Measurements from ENCODE around the gene ANK2.

Gene ANK2

DNA sequence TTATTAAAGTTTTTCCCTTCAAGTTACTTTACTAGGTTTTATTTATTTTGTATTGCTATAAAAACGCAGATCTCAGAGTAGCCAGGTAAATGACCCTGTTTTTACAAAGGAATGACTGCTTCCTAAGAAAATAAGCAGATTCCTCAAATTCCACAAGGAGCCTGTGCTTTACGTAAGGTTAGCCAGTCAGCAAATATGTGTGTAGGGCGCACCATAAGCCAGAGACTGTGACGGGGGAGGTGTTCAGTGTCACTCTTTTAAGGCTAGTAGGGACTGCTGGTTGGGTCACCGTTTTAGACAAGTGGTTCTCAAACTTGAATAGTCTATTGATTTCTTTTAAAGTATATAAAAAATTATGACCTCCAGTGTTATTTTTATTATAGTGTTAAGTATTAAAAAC is 119.9 kb downstream of the ANK2 start:
- no peak for TF ChIP-seq GATA3 (IDR thresholded peaks at IDR 0.05; ENCODE audit: low read depth, low read length)
- TF ChIP-seq GATA2 (IDR thresholded peaks at IDR 0.05; ENCODE audit: low read depth, low read length): no peak

- peak; percentile 77 for TF ChIP-seq GATA3 (IDR thresholded peaks at IDR 0.05; ENCODE audit: low read depth, low read length)
- TF ChIP-seq GATA2 (IDR thresholded peaks at IDR 0.05; ENCODE audit: low read depth, low read length): peak; percentile 66; the same call in 1 of the 2 replicates
Observed at GRCh38 chr4:113170115-113170804, 120.8 kb downstream of the ANK2 start.

DNA sequence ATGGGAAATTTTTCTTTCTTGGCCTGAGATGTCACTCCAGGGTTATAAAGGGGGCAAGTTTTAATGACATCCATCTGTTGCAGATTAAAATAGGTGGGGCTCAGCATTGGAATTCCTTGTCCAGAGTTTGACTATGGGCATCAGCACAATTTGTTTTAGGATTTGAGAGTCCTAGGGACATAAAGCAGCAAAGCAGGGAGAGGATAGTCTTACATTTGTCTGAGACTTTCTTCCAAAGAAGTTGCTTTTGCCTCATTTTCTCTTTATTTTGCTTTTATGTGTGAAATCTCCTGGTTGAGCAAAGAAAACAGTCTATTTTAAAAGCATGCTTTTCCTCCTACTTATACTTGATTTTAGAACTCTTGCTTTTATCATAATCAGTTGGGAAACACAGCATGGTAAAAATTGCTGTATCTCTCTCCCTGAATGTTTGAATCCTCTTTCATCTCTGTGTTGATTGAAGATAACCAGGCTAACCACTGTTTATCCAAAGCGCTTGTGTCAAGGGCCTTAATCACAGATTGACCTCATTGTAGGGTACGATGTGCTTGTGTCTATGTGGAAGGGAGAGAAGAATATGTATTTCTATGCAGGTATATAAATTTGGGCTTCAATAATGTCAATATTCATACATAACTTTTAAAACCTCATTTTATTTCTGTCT is 121.5 kb downstream of the ANK2 start:
- TF ChIP-seq GATA2 (IDR thresholded peaks at IDR 0.05; ENCODE audit: low read depth, low read length) (no peak), GATA3 (IDR thresholded peaks at IDR 0.05; ENCODE audit: low read depth, low read length) (no peak)

- TF ChIP-seq GATA2 (IDR thresholded peaks at IDR 0.05; ENCODE audit: low read depth, low read length): no peak
- no peak for TF ChIP-seq GATA3 (IDR thresholded peaks at IDR 0.05; ENCODE audit: low read depth, low read length)
Observed at GRCh38 chr4:113173126-113173792, 123.8 kb downstream of the ANK2 start.

DNA sequence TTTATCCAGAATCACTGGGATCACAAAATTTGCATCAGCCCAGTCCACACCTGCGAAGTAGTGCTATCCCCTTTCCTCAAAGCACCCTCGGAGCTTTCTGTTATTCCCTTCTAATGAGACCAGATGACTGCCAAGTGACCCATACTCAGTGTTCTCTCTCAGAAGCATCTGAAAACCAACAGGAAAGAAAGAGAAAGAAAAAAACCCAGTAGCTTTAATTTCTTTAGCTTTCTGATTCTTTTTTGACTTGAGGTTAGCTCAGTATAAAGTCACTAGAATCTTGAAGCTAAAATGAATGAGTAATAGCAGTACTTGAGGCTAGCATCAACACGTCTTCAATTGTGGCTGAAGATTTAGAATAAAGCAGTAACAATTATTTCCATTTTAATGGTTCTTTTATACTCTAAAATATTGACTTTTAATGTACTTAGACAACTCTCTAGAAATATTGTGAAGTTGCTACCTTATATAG is 124.4 kb downstream of the ANK2 start:
- TF ChIP-seq GATA2 (IDR thresholded peaks at IDR 0.05; ENCODE audit: low read depth, low read length) (no peak), GATA3 (IDR thresholded peaks at IDR 0.05; ENCODE audit: low read depth, low read length) (no peak)

- no peak for TF ChIP-seq GATA3 (IDR thresholded peaks at IDR 0.05; ENCODE audit: low read depth, low read length)
- TF ChIP-seq GATA2 (IDR thresholded peaks at IDR 0.05; ENCODE audit: low read depth, low read length): no peak
Observed at GRCh38 chr4:113179091-113179490, 129.6 kb downstream of the ANK2 start.

DNA sequence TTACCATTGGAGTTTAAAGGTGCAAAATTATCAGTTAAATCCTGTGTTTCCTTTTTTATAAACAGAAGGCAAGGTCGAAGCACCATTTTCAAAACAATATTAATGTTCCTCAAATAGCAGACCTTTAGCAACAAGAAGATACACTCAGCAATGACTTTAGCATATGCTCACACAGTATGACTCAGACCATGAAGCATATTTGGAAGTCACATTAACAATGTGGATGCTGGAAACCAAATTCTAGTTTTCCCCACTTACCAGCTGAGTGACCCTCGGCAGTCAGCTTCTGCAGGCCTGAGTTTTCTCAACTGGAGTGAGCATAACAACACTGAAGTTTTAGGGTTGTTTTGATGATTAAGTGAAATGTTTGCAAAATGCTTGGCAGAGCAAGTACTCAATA is 130.5 kb downstream of the ANK2 start:
- no peak for TF ChIP-seq GATA3 (IDR thresholded peaks at IDR 0.05; ENCODE audit: low read depth, low read length)
- no peak for TF ChIP-seq GATA2 (IDR thresholded peaks at IDR 0.05; ENCODE audit: low read depth, low read length)

GRCh38 chr4:113181289-113182007 is 132.0 kb downstream of the ANK2 start:
- TF ChIP-seq GATA2 (IDR thresholded peaks at IDR 0.05; ENCODE audit: low read depth, low read length) (no peak), GATA3 (IDR thresholded peaks at IDR 0.05; ENCODE audit: low read depth, low read length) (no peak)

DNA sequence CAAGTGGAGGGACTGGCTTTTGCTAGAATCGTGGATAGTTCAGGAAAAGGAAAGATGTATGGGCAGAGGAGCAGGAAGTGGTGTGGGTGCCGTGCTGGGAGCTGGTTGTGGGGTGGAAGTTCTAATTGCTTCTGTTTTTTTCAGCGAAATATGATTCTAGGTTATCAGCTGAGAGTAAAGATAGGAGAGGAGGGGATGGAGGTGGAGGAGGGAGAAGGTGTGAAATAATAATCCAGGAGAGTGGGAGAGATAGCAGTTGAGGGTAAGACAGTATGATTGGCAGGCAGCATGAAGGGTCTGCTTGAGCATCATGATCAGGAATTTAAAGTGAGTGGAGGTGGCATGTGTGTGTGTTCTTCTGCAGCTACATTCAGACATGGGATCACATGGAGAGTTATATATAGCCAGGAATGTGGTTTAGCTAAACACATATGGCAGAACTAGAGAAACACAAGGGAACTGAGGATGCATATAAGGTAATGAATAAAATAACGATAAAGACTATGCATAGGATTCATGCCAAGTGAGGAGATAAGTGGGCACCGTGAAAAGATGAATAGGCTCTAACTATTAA is 133.7 kb downstream of the ANK2 start:
- TF ChIP-seq GATA3 (IDR thresholded peaks at IDR 0.05; ENCODE audit: low read depth, low read length): no peak
- no peak for TF ChIP-seq GATA2 (IDR thresholded peaks at IDR 0.05; ENCODE audit: low read depth, low read length)

DNA sequence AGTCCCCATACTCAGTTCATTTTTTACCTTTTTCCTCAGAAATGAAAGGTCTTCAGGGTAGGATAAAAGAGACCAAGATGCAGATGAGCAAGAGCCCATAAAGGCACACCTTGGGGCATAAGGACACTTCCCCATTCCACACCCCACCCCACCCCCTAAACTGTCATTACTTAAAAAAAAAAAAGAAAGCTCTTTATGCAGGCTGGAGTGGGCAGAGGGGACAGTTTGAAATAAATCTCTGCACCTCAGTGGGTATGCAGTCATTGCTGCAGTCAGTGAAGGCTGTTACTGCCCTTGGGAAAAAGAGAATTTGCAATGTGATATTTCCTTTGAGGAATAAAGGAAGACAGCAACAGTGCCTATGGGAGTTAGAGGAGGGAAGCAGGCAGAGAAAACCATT is 137.5 kb downstream of the ANK2 start:
- TF ChIP-seq GATA3 (IDR thresholded peaks at IDR 0.05; ENCODE audit: low read depth, low read length): no peak
- TF ChIP-seq GATA2 (IDR thresholded peaks at IDR 0.05; ENCODE audit: low read depth, low read length): no peak

GRCh38 chr4:113187358-113187757 is 137.9 kb downstream of the ANK2 start:
- TF ChIP-seq GATA3 (IDR thresholded peaks at IDR 0.05; ENCODE audit: low read depth, low read length) (no peak), GATA2 (IDR thresholded peaks at IDR 0.05; ENCODE audit: low read depth, low read length) (no peak)

GRCh38 chr4:113189546-113189945 is 140.1 kb downstream of the ANK2 start:
- no peak for TF ChIP-seq GATA2 (IDR thresholded peaks at IDR 0.05; ENCODE audit: low read depth, low read length)
- TF ChIP-seq GATA3 (IDR thresholded peaks at IDR 0.05; ENCODE audit: low read depth, low read length): no peak

DNA sequence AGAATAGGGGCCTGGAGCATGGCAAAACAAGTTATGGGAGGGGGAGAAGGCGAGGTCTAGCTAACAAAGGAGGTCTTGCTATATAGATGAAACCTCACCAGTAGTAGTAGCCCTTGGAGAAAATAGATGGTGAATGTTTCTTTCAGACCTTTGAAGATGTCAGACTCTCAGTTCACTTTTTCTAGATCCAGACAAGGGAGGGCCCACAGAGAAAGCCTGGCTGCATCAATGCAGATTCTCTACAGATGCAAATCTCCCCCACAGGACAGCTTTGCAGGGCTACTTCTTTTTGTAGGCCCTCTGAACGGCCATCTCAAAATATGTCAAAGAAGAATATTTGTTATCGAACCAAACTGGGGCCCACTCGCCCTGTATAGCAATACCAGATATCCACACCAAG is 159.7 kb downstream of the ANK2 start:
- TF ChIP-seq GATA2 (IDR thresholded peaks at IDR 0.05; ENCODE audit: low read depth, low read length): no peak
- no peak for TF ChIP-seq GATA3 (IDR thresholded peaks at IDR 0.05; ENCODE audit: low read depth, low read length)
